NB4 (cell line): ENCODE measurements around the gene ZNF275.

Source experiments
- CTCF ChIP-seq: IDR thresholded peaks from one replicate; pipeline ENCODE4 v1.5.1; 2012; ENCODE audit warnings: low read depth, low read length
- MAX ChIP-seq: IDR thresholded peaks from 2 replicates; pipeline ENCODE4 v1.6.1; 2011; ENCODE audit warnings: low read depth, low read length
- MYC ChIP-seq: IDR thresholded peaks from 2 replicates; pipeline ENCODE4 v1.6.1; 2011; ENCODE audit warnings: low read depth, low read length
- POLR2A ChIP-seq: IDR thresholded peaks from 2 replicates; pipeline ENCODE4 v1.6.1; 2011; ENCODE audit warnings: mild to moderate bottlenecking; ENCODE audit not compliant: insufficient read length; ENCODE audit errors: extremely low read depth

GRCh38 chrX:153381684-153382532 lies 48.0 kb downstream of the ZNF275 start:
- TF ChIP-seq POLR2A (no peak), CTCF (no peak), MAX (no peak), MYC (no peak)
